Left ventricle myocardium inferior (tissue), 1 donor: ENCODE measurements around the gene TYSND1. TPM values are rescaled to one million over a fixed set of nuclear protein-coding genes. Genes with fewer than 3 reads are reported as not detected.

Source experiments
- DNase-seq: peaks from one replicate; pipeline ENCODE4 v3.0.0-alpha.2; 2020
- H3K27ac ChIP-seq: fragments of 200-600 bp; replicated peaks from 2 replicates; pipeline ENCODE4 v1.8.0; 2021
- H3K27me3 ChIP-seq: fragments of 200-600 bp; 2 replicates; pipeline ENCODE4 v1.8.0; 2021; ENCODE audit warnings: low read depth
- H3K36me3 ChIP-seq: fragments of 200-600 bp; 2 replicates; pipeline ENCODE4 v1.8.0; 2021
- H3K4me1 ChIP-seq: fragments of 200-600 bp; 2 replicates; pipeline ENCODE4 v1.8.0; 2021
- H3K4me3 ChIP-seq: fragments of 200-600 bp; 2 replicates; pipeline ENCODE4 v1.8.0; 2021; ENCODE audit warnings: mild to moderate bottlenecking, moderate library complexity
- H3K9me3 ChIP-seq: fragments of 200-600 bp; replicated peaks from 2 replicates; pipeline ENCODE4 v1.8.0; 2021
- intact Hi-C: fragments of 100-400 bp; cut with micrococcal nuclease; formaldehyde crosslinking; loops from one replicate; pipeline ENCODE4 v1.11.0; 2022
- total RNA-seq: library from RNA; stranded (reverse); fragmentation: NEBNext Ultra II Directional; extraction: Animal tissue kit (Norgen Biotek cat#: 25700); gene quantifications from one replicate; pipeline ENCODE4 v1.2.1, GENCODE V29; 2021
- TF ChIP-seq, protein P1 (sequence below): fragments of 200-600 bp; IDR thresholded peaks from 2 replicates; pipeline ENCODE4 v1.8.0; 2021; ENCODE audit warnings: antibody characterized with exemption, mild to moderate bottlenecking, borderline replicate concordance
- donor health status: DM: no; HTN: yes; CAD: no; lungs with severe emphysema.

TYSND1 gene
- total RNA-seq, 1 donor from 2014 or later: 6.4 TPM

DNA sequence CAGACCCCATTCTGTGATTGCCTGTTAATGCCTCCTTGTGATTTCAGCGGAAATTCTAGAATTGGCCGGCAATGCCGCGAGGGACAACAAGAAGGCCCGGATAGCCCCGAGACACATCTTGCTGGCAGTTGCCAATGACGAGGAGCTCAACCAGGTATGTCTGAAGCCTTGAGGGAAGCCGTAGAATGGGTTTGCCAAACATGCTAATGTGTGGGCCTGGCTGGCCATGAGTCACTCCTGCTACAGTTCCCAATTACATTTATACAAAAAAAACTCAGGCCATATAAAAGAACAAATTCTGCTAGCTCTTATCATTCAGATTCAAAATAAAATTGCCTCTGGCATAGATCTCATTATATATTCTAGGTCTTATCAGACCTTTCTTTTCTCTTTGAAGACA is 56.5 kb downstream of the TYSND1 start:
- H3K4me3 ChIP-seq: no peak overlapping the region
- no peaks in the 10 kb centered on the region for H3K9me3 ChIP-seq
- peaks cover 40% of the 10 kb centered on the region for H3K36me3 ChIP-seq
- intact Hi-C loops: no loop called here
- TF ChIP-seq, protein P1, sequence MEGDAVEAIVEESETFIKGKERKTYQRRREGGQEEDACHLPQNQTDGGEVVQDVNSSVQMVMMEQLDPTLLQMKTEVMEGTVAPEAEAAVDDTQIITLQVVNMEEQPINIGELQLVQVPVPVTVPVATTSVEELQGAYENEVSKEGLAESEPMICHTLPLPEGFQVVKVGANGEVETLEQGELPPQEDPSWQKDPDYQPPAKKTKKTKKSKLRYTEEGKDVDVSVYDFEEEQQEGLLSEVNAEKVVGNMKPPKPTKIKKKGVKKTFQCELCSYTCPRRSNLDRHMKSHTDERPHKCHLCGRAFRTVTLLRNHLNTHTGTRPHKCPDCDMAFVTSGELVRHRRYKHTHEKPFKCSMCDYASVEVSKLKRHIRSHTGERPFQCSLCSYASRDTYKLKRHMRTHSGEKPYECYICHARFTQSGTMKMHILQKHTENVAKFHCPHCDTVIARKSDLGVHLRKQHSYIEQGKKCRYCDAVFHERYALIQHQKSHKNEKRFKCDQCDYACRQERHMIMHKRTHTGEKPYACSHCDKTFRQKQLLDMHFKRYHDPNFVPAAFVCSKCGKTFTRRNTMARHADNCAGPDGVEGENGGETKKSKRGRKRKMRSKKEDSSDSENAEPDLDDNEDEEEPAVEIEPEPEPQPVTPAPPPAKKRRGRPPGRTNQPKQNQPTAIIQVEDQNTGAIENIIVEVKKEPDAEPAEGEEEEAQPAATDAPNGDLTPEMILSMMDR: no peak
- H3K27me3 ChIP-seq: no peaks in the 10 kb centered on the region
- H3K4me1 ChIP-seq: no peaks in the 10 kb centered on the region
- DNase-seq: no peak
- no peak overlapping the region for H3K27ac ChIP-seq

DNA sequence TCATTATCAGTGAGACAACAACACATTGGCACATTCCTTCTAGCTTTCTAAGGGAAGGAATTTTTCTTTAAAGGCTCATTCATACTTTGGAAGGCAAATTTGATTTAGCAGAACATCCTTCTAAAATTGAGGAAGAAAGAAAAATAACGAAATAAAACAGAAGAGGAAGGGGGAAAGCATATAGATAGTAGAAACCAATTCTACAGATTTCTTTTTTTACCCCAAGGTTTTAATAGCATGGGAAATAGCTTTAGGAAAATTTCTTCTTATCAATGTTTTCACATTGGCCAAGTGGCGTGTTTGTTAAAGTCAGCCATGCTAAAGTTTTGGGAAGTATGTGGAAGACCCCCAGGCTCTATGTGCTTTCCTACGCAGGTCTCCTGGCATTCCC is 58.2 kb downstream of the TYSND1 start:
- peaks cover 23% of the 10 kb centered on the region for H3K36me3 ChIP-seq
- no peak overlapping the region for H3K4me3 ChIP-seq
- no peaks in the 10 kb centered on the region for H3K4me1 ChIP-seq
- H3K9me3 ChIP-seq: no peaks in the 10 kb centered on the region
- no peaks in the 10 kb centered on the region for H3K27me3 ChIP-seq
- TF ChIP-seq, protein P1: no peak
- intact Hi-C loops: no loop called here
- H3K27ac ChIP-seq: no peak overlapping the region
- DNase-seq: no peak

Other genes with a start within 250 kb of the TYSND1 start
- gene MACROH2A2, start 93.9 kb downstream of the TYSND1 start, total RNA-seq: 17.9 TPM
- 16.8 TPM for gene AIFM2, start 13.9 kb downstream of the TYSND1 start, total RNA-seq
- 84.6 TPM for gene SAR1A, start 23.8 kb upstream of the TYSND1 start, total RNA-seq
- gene PPA1, start 86.7 kb upstream of the TYSND1 start, total RNA-seq: 99.9 TPM
- not detected for gene NPFFR1, start 137.3 kb upstream of the TYSND1 start, total RNA-seq
- 75.4 TPM for gene LRRC20, start 235.9 kb upstream of the TYSND1 start, total RNA-seq